NCI-H146 treated with DMSO at 0.1 percent for 48 hours (cell line): Measurements from ENCODE around the gene HDC.

Experiments
- DNase-seq: peaks from one replicate; lab custom pipeline; 2025; ENCODE audit not compliant: unreplicated experiment; lab: John Stamatoyannopoulos, UW

Gene HDC

GRCh38 chr15:50265620-50266019 is at the start of gene HDC:
TSS of gene HDC (minus strand) at chr15:50265726. CDS start at chr15:50265623, 103 bp downstream.
- DNase-seq: no peak

- no peak for DNase-seq
These were observed 47.1 kb upstream of the HDC start for GRCh38 chr15:50312636-50313035.

- DNase-seq: no peak
These were observed 42.3 kb upstream of the HDC start for GRCh38 chr15:50307799-50308198.

- DNase-seq: no peak
These were observed 39.3 kb upstream of the HDC start for GRCh38 chr15:50304836-50305235.

GRCh38 chr15:50302581-50302980 is 37.1 kb upstream of the HDC start:
- no peak for DNase-seq

- no peak for DNase-seq
These were observed 32.8 kb upstream of the HDC start for GRCh38 chr15:50298340-50298739.

GRCh38 chr15:50295966-50296365 is 30.4 kb upstream of the HDC start:
- no peak for DNase-seq

- no peak for DNase-seq
These were observed 24.2 kb upstream of the HDC start for GRCh38 chr15:50289749-50290148.

GRCh38 chr15:50287324-50288116 is 22.0 kb upstream of the HDC start:
- DNase-seq: no peak

GRCh38 chr15:50281427-50281826 is 15.9 kb upstream of the HDC start:
- no peak for DNase-seq

- no peak for DNase-seq
These were observed 14.7 kb upstream of the HDC start for GRCh38 chr15:50280271-50280670.

- no peak for DNase-seq
These were observed 13.0 kb upstream of the HDC start for GRCh38 chr15:50278496-50278895.

GRCh38 chr15:50277370-50277769 is 11.8 kb upstream of the HDC start:
- no peak for DNase-seq

- no peak for DNase-seq
These were observed 10.4 kb upstream of the HDC start for GRCh38 chr15:50275908-50276307.

GRCh38 chr15:50275091-50275490 is 9.6 kb upstream of the HDC start:
- no peak for DNase-seq

- DNase-seq: no peak
These were observed 2.1 kb upstream of the HDC start for GRCh38 chr15:50267577-50267976.

- DNase-seq: no peak
These were observed 3.0 kb downstream of the HDC start for GRCh38 chr15:50262533-50262932.

GRCh38 chr15:50261981-50262380 is 3.5 kb downstream of the HDC start:
- no peak for DNase-seq

- DNase-seq: no peak
These were observed 4.5 kb downstream of the HDC start for GRCh38 chr15:50260969-50261496.

- DNase-seq: no peak
These were observed 6.2 kb downstream of the HDC start for GRCh38 chr15:50259276-50259675.

- no peak for DNase-seq
These were observed 7.6 kb downstream of the HDC start for GRCh38 chr15:50257924-50258323.

GRCh38 chr15:50257332-50257731 is 8.2 kb downstream of the HDC start:
- DNase-seq: no peak
